KOPT-K1 (cell line): Measurements from ENCODE around the gene MICAL2.

ENCODE experiments used
- H3K27ac ChIP-seq: fragments of 200-600 bp; sonication (generic); 2 replicates; pipeline ENCODE4 v1.5.1; 2016; ENCODE audit warnings: antibody characterized with exemption, mild to moderate bottlenecking, low read depth, low read length; ENCODE audit not compliant: poor library complexity, severe bottlenecking
- H3K36me3 ChIP-seq: fragments of 200-600 bp; sonication (generic); 2 replicates; pipeline ENCODE4 v1.5.1; 2017; ENCODE audit warnings: antibody characterized with exemption, mild to moderate bottlenecking, low read length, moderate library complexity; ENCODE audit not compliant: insufficient read depth
- H3K9me3 ChIP-seq: fragments of 200-600 bp; sonication (generic); 2 replicates; pipeline ENCODE4 v1.5.1; 2017; ENCODE audit warnings: antibody characterized with exemption, low read length, mild to moderate bottlenecking; ENCODE audit not compliant: insufficient read depth, poor library complexity, severe bottlenecking

MICAL2 gene, protein sequence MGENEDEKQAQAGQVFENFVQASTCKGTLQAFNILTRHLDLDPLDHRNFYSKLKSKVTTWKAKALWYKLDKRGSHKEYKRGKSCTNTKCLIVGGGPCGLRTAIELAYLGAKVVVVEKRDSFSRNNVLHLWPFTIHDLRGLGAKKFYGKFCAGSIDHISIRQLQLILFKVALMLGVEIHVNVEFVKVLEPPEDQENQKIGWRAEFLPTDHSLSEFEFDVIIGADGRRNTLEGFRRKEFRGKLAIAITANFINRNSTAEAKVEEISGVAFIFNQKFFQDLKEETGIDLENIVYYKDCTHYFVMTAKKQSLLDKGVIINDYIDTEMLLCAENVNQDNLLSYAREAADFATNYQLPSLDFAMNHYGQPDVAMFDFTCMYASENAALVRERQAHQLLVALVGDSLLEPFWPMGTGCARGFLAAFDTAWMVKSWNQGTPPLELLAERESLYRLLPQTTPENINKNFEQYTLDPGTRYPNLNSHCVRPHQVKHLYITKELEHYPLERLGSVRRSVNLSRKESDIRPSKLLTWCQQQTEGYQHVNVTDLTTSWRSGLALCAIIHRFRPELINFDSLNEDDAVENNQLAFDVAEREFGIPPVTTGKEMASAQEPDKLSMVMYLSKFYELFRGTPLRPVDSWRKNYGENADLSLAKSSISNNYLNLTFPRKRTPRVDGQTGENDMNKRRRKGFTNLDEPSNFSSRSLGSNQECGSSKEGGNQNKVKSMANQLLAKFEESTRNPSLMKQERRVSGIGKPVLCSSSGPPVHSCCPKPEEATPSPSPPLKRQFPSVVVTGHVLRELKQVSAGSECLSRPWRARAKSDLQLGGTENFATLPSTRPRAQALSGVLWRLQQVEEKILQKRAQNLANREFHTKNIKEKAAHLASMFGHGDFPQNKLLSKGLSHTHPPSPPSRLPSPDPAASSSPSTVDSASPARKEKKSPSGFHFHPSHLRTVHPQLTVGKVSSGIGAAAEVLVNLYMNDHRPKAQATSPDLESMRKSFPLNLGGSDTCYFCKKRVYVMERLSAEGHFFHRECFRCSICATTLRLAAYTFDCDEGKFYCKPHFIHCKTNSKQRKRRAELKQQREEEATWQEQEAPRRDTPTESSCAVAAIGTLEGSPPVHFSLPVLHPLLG

DNA sequence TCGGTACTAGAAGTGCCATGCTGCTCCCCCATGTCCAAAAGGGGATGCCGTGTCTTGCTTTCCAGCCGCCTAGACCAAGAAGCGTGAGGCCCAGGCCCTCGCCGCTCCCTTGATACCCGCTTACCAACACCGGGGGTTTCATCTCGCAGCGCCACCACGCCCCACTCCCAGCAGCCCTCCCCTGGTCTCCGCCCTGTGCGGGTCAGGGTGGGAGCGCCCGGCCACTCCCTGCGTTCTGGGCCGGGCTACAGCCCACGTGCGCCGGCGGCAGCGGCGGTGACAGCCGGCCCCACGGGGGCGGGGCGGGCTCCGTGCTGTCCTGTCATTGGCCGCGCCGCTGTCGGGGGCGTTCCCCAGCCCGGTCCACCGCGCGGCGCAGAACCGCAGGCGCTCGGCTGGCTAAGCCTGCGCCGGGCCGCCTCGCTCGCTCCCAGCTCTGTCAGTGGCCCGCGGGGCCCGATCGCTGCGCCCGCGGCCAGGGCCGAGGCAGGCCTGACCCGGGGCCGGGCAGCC, at the start of gene MICAL2:
Gene MICAL2, plus strand, starts transcription at position 390 of the 513 bp plus-strand sequence. CDS start 51,566 bp downstream, outside the sequence.
- Histone ChIP-seq H3K9me3 (no peaks in the 10 kb centered on the region), H3K36me3 (no peaks in the 10 kb centered on the region), H3K27ac (no peak within 1 kb of the TSS)

DNA sequence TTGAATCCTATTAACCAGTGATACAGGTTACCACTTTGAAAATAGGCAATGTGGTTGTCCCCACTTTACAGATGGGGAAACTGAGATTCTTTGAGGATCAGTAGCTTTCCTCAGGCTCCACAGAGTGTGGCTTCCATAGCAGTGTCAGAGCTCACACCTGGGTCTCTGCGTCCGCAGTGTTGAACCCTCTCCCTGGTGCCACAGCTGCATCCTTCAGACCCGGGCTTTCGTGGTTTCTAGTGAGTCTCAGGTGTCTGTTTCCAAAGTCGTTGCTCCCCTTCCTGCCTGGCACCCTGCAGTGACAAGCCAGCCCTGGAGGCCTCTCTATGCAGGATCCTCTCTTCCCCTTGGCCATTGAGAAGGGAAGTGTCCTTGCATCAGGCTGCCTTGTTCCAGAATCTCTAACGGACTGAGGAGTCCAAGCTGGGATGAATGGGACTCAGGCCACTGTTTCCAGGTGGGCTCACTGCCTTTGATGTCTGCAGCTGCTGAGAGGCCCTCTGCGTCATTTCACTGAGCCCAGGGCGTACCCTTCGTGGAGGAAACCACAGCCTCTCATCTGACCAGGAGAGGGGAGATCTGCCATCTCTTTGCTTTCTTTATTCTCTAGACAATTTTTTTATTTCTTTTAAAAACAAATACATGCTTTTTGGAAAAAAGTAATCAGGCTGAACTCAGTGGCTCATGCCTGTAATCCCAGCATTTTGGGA, 48.4 kb upstream of the MICAL2 start:
- Histone ChIP-seq H3K9me3 (peaks cover 17% of the 10 kb centered on the region), H3K36me3 (no peaks in the 10 kb centered on the region), H3K27ac (peak overlapping the region; percentile 67)

DNA sequence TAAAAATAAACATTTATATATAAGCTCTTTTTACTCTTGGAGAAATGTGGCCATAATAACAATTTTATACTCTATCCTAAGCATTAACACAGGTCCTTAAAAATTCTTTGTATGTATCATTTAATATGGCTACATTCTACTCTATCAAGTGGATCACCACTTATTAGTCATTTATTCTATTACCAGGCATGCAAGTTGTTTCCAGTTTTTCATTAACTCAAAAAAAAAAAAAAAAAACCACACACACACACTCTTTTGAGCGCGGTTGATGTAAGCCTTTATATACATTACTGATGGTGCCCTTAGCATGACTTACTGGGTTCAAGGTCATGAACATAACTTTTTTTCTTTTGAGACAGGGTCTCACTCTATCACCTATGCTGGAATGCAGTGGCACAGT, 47.1 kb upstream of the MICAL2 start:
- Histone ChIP-seq H3K36me3 (no peaks in the 10 kb centered on the region), H3K27ac (no peak overlapping the region), H3K9me3 (peaks cover 10% of the 10 kb centered on the region)

DNA sequence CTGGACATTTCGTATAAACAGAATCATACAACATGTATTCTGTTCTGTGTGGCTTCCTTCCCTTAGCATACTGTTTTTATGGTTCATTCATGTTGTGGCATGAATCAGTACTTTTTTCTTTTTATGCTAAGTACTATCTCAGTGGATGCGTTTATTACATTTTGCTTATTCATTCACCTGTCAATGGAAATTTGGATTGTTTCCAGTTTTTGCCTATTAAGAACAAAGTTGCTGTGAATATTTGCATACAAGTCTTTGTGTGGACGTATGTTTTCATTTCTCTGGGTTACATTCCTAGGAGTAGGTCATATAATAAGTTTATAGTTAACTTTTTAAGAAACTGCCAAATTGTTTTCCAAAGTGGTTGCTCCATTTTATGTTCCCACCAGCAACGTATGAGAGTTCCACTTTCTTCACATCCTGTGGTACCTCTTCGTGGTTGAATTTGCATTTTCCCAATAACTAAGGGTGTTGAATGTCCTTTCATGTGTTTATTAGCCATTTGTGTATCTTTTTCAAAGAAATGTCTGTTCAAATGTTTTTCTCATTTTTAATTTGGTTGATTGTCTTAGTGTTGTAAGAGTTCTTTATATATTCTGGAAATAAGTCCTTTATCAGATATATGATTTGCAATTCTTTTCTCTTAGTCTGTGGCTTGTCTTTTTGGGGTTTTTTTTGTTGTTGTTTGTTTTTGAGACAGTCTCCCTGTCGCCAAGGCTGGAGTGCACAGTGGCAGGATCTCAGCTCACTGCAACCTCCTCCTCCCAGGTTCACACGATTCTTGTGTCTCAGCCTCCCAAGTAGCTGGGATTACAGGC, 46.0 kb upstream of the MICAL2 start:
- H3K36me3 ChIP-seq = no peaks in the 10 kb centered on the region
- H3K9me3 ChIP-seq = peaks cover 10% of the 10 kb centered on the region
- H3K27ac ChIP-seq = no peak overlapping the region

DNA sequence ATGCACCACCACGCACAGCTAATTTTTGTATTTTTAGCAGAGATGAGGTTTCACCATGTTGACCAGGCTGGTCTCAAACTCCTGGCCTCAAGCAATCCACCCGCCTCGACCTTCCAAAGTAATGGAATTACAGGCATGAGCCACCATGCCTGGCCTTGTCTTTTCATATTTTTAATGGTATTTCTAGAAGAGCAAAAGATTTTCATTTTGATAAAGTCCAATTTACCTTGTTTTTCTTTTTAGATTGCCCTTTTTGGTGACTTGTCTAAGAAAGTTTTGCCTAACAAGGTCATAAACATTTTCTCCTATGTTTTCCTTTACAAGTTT, 45.5 kb upstream of the MICAL2 start:
- Histone ChIP-seq H3K36me3 (no peaks in the 10 kb centered on the region), H3K27ac (no peak overlapping the region), H3K9me3 (peaks cover 10% of the 10 kb centered on the region)

DNA sequence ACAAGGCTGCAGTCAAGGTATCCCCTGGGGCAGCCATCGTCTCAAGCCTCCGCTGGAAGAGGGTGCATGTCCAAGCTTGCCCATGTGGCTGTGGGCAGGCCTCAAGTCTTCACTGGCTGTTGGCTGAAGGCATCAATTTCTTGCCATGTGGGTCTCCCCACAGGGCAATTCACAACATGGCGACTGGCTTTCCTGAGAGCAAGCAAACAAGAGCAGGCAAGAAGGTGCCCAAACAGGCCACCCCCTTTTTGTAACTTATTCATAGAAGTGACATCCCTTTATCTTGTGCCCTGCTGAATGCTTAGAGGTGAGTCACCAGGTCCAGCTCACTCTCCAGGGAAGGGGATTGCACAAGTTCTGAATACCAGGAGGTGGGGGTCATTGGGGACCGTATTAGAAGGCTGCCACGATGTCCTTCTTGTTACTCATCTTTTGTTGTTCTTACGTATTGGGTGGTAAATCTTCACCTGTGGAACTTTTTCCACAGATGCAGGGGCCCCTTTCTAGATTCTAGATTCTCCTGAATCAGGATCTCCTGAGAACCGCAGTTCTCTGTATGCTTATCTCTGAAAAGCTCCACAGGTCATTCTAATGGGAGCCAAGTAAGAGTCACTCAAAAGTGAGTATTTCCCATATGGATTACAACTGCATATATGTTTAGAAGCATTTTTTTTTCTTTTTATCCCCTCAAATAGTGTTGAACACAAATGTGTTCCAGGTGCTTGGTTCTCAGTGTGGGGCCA, 44.2 kb upstream of the MICAL2 start:
- Histone ChIP-seq H3K36me3 (no peaks in the 10 kb centered on the region), H3K27ac (no peak overlapping the region), H3K9me3 (peaks cover 10% of the 10 kb centered on the region)

DNA sequence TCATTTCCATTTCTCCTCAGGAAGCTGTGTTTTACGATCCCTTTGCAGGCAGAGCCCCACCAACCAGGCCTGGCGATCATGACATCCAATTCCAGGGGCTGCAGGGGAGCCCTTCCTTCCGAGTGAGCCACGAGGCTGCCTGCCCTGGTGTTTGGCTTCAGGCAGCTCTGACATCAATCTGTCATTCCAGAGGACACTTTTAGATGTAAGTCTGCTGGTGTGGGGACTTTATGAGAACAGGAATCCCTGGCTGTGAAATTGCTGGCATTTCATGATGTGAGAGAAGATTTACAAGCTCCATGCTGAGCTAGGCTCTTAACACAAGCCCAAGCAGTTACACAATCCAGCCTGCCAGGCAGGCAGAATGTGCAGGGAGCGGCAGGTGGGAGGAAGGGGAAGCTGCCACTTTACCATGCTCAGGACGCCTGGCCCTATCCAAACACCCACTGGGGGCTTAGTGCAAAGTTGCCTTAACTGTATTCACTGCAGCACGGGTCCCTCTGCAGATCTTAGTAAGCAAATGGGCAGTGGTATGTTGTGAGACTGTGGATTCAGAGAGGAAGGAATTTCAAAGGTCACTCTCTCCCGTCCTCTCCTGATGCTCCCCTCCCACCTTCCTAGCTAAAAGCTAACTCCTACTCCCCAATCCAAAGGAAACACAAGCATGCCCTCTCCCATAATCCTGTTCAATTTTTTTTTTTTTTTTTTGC, 43.4 kb upstream of the MICAL2 start:
- Histone ChIP-seq H3K36me3 (no peaks in the 10 kb centered on the region), H3K27ac (no peak overlapping the region), H3K9me3 (peaks cover 10% of the 10 kb centered on the region)

DNA sequence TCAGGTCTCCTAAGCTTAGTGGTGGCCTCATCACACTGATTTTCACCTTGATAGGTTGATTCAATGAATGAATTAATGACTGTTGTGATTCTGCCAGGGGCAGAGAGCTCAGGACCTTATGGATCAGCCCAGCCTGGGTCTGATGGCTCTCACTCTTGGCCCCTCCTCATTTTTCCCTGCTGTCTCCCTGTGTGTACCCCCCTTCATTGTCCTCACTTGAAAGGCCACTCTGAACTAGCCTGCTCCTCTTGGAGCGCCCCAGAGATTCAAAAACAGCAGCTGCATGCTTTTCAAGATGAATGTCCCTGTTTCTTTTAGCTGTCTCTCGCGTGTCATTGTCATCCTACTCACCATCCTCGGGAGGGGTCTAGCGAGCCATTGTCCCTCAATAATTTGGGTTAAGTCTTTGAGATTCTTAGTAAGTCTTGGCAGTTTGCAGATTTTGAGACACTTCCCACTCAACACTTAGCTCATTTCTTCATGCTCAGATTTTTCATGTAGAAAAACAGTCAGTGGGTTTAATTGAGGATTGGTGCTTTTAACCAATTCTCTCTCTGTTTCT, 42.5 kb upstream of the MICAL2 start:
- Histone ChIP-seq H3K9me3 (peaks cover 10% of the 10 kb centered on the region), H3K27ac (no peak overlapping the region), H3K36me3 (no peaks in the 10 kb centered on the region)

DNA sequence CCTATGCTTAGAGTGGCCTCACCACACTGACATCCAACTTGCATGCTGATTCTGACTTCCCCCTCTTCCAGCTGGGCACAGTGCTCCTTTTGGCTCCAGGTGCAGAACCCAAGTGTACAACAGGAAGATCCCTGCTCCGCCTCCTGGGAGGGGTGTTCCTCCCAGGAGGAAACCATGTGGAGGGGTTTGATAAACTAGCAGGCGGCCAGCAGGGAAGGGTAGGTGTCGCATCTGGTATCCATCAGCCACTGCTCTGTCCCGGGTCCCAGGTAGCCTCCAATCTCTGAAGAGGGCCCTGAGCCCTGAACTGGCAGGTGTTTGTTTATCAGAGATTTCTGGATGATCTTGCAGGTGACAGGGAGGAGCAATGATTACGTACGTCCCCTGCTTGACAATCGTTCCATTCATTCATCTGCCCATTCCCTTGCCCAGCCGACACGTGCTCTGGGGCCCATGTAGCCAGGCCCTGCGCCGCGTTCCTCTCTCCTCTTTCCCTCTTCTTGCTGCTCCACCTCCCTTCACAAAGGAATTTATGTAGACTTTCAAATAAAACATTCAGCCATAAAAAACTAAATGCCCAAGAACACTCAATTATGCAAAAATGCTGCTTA, 41.2 kb upstream of the MICAL2 start:
- Histone ChIP-seq H3K27ac (no peak overlapping the region), H3K36me3 (no peaks in the 10 kb centered on the region), H3K9me3 (peaks cover 8% of the 10 kb centered on the region)

DNA sequence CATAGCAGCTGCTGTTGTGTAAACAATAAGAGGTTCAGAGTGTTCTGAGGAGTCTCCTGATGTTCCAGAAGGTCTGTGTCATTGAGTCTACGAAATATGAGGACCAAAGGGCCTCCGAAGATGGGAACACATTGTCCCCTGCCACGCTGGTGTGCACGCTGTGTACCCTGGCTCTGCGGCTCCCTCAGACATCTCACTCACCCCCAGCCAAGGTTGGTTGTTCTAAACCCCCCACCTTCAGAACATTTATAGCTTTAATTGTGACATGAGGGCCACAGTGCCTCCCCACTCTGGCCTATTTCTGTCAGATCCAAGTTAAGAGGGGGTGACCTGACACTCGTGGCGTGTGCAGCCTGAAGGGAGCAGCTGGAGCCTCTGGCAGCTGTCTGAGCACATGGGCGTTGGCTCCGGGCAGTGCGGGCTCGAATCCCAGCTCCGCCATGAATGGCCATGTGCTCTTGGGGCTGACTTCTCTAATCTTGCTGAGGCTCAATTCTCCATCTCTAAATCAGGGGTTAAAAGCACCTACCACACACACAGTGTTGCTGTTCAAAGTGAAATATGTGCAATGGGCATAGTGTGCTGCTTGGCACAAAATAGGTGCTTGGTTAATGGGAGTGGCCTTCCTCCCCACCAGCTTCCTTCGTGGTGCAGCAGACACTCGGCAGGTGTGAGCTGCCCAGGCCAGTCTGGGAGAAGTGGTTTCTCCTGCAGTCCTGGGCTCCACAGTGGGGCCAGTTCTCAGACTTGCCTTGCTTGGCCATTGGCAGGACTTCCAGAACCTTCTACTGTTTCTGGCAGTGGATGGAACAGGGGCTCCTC, 39.7 kb upstream of the MICAL2 start:
- Histone ChIP-seq H3K27ac (no peak overlapping the region), H3K9me3 (no peaks in the 10 kb centered on the region)

DNA sequence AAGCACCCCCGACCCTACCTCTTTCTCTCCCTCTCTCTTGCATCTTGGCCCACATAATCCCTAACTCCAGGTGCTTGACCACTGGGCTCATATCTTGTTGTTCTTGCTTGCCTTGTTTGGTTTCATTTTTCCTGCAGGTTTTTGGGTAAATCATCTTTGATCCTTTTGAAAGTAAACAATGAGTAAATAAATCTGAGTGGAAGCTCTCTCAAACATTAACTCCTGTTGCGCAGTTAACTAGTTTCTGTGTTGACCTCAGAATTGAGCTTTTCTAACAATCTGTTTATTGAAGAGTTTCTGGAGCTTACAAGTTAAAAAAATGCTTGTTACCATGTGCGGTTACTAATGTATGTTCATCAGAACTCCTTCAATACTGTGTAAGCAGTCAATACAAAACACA, 38.8 kb upstream of the MICAL2 start:
- Histone ChIP-seq H3K36me3 (no peaks in the 10 kb centered on the region), H3K27ac (no peak overlapping the region), H3K9me3 (no peaks in the 10 kb centered on the region)

More for the DNA sequence above, 39.7 kb upstream of the MICAL2 start:
- H3K36me3 ChIP-seq = no peaks in the 10 kb centered on the region

DNA sequence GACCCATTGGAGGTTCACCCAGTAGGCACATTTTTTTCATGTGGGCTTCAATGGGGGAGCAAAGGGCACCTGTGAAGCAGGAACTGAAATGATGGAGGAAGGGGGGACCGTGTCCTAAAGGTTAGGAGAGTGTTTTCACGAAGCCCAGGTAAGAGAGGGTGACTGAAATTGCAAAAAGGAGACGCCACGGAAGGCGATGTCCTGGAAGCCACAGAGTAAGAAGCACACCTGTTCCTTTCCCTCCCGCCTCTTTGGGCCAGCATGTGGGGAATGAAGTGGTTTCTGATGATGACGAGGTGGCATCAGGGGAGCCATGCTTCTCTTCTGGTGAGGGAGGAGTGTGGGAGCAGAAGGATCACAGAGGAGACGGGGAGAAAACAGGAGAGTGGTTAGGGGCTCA, 37.0 kb upstream of the MICAL2 start:
- Histone ChIP-seq H3K9me3 (no peaks in the 10 kb centered on the region), H3K36me3 (no peaks in the 10 kb centered on the region), H3K27ac (no peak overlapping the region)
